ENCODE results near the gene COX6A2.
"Not testable (repeated sequence)": the region's sequence is repeated elsewhere in the genome, so short reads cannot be mapped to it uniquely, and the experiment has no call there.

COX6A2 gene

GRCh38 chr16:31436221-31437045, 8.3 kb upstream of the COX6A2 start:
- FAIRE-seq = no peak
- no peak for TF ChIP-seq POLR2A (IDR thresholded peaks at IDR 0.05; ENCODE audit: low read depth, low read length)
- DNase-seq (ENCODE audit: insufficient read length, low spot score) = no peak

GRCh38 chr16:31435341-31436220, 7.4 kb upstream of the COX6A2 start:
- FAIRE-seq = no peak
- TF ChIP-seq POLR2A (IDR thresholded peaks at IDR 0.05; ENCODE audit: low read depth, low read length) = no peak
- no peak for DNase-seq (ENCODE audit: insufficient read length, low spot score)

DNA sequence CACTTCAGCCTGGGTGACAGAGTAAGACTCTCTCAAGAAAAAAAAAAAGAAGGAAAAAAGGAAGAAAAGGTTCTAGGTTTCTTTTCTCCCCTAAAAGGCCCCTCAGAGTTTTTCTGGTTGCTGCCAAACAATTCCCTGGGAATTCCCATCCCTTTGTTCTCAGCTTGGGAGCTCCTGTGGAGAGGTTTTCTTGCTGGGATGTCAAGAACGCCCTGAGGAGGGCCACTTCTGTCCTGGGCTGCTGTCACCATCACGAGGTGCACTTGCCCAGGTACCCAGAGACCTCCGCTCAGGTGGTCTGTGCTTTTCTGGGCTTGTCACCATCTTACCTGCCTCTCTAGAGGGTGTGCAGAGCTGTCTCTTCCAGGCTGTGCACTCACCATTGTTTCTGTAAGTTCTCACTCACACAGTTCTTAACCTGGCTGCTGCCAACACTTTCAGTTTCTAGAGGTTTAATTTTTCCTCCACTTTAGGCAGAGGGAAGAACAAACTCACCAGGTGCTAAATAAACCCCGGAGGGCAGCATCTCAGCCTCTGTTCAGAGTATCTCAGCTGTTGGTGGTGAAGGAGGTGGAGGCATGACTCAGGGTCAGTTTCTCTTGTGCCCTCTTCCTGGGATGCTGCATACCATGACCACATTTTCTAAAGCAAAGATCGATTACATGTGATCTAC, 2.4 kb upstream of the COX6A2 start:
- FAIRE-seq (no peak), DNase-seq (ENCODE audit: insufficient read length, low spot score) (no peak)
- TF ChIP-seq POLR2A (IDR thresholded peaks at IDR 0.05; ENCODE audit: low read depth, low read length) = no peak

GRCh38 chr16:31429796-31430195, 1.6 kb upstream of the COX6A2 start:
- DNase-seq (ENCODE audit: insufficient read length, low spot score) (no peak), FAIRE-seq (no peak)
- TF ChIP-seq POLR2A (IDR thresholded peaks at IDR 0.05; ENCODE audit: low read depth, low read length) = no peak

- no peak for FAIRE-seq
- no peak for TF ChIP-seq POLR2A (IDR thresholded peaks at IDR 0.05; ENCODE audit: low read depth, low read length)
These were observed 1.2 kb upstream of the COX6A2 start for GRCh38 chr16:31429314-31429713.

DNA sequence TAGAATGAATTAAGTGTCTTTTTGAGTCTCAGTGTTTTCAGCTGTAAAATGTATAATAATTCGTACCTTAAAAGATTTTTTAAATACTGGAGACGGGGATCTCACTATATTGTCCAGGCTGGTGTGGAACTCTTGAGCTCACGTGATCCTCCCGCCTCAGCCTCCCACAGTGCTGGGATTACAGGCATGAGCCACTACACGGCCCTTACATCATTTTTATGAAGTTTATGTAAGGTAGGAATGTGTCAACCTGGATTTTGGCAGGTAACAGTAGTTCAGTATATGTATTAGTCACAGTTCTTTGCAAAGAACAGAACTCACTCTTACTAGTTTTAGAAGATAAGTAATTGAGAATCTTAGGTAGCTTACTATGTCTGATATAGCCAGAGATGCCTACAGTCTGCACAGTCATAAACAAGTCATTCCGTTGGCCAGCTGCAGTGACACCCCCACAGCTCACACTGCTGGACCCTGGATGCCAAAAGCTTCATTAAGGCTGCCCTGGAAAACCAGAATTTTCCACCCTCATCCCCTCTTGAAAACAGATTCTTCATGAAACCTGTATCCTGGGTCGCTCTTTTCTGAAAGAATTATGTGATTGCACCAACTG, 583 bp upstream of the COX6A2 start:
- DNase-seq (ENCODE audit: insufficient read length, low spot score) = no peak
- TF ChIP-seq POLR2A (IDR thresholded peaks at IDR 0.05; ENCODE audit: low read depth, low read length) = no peak
- FAIRE-seq = no peak

More at GRCh38 chr16:31429314-31429713, 1.2 kb upstream of the COX6A2 start:
- no peak for DNase-seq (ENCODE audit: insufficient read length, low spot score)

- FAIRE-seq (no peak), DNase-seq (ENCODE audit: insufficient read length, low spot score) (no peak)
- no peak for TF ChIP-seq POLR2A (IDR thresholded peaks at IDR 0.05; ENCODE audit: low read depth, low read length)
These were observed 500 bp downstream of the COX6A2 start for GRCh38 chr16:31427441-31428278.

DNA sequence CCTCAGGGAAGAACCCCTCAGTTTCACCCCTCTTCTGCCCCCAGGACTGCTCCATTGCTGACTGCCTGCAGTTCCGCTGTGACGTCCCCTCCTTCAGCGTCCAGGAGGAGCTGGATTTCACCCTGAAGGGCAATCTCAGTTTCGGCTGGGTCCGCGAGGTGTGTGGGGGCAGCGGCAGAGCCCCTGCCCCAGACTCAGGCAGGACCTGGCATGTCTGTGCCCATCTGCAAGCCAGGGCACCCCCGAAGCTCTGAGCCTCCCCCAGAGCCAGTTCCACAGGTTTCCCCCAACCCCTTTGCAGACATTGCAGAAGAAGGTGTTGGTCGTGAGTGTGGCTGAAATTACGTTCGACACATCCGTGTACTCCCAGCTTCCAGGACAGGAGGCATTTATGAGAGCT, 4.4 kb downstream of the COX6A2 start:
- DNase-seq (ENCODE audit: insufficient read length, low spot score) = no peak
- no peak for FAIRE-seq
- TF ChIP-seq POLR2A (IDR thresholded peaks at IDR 0.05; ENCODE audit: low read depth, low read length) = no peak

GRCh38 chr16:31423241-31423640, 4.9 kb downstream of the COX6A2 start:
- no peak for DNase-seq (ENCODE audit: insufficient read length, low spot score)
- no peak for TF ChIP-seq POLR2A (IDR thresholded peaks at IDR 0.05; ENCODE audit: low read depth, low read length)
- no peak for FAIRE-seq

- TF ChIP-seq POLR2A (IDR thresholded peaks at IDR 0.05; ENCODE audit: low read depth, low read length) = no peak
- FAIRE-seq (no peak), DNase-seq (ENCODE audit: insufficient read length, low spot score) (no peak)
These were observed 6.6 kb downstream of the COX6A2 start for GRCh38 chr16:31421587-31421986.

GRCh38 chr16:31420037-31420436, 8.1 kb downstream of the COX6A2 start:
- TF ChIP-seq POLR2A (IDR thresholded peaks at IDR 0.05; ENCODE audit: low read depth, low read length) = no peak
- FAIRE-seq (no peak), DNase-seq (ENCODE audit: insufficient read length, low spot score) (no peak)

GRCh38 chr16:31417916-31418315, 10.2 kb downstream of the COX6A2 start:
- DNase-seq (ENCODE audit: insufficient read length, low spot score) (no peak), FAIRE-seq (no peak)
- TF ChIP-seq POLR2A (IDR thresholded peaks at IDR 0.05; ENCODE audit: low read depth, low read length) = no peak

DNA sequence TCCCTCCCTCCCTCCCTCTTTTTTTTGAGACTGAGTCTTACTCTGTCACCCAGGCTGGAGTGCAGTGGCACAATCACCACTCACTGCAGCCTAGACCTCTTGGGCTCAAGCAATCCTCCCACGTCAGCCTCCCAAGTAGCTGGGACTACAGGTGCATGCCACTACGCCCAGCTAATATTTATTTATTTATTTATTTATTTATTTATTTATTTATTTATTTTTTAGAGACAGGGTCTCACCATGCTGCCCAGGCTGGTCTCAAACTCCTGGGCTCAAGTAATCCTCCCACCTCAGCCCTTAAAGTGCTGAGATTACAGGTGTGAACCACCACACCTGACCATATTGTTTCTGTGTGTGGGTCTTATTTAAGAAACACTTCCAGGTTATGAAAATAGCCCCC, 11.1 kb downstream of the COX6A2 start:
- not testable (repeated sequence) for FAIRE-seq; DNase-seq (ENCODE audit: insufficient read length, low spot score)

Data from H54 (cell line).